Stimulated activated CD8-positive, alpha-beta memory T cell treated with anti-CD3 and anti-CD28 coated beads, Interleukin-4, amount 100 ng/mL, for 1 hour (primary cell): ENCODE results near the gene ZNF428.

Experiments
- DNase-seq, 2 donors: peaks; one replicate each; pipeline ENCODE4 v3.0.0-alpha.2; 2020; ENCODE audit warnings: low read depth in 2 of 2, low spot score in 1 of 2

ZNF428 gene

GRCh38 chr19:43562698-43563241 lies 56.7 kb downstream of the ZNF428 start:
- DNase-seq, result peak; percentile 42 to 65

- no peak for DNase-seq
Measured at GRCh38 chr19:43562226-43562697, 57.2 kb downstream of the ZNF428 start.

- no peak for DNase-seq
Measured at GRCh38 chr19:43561139-43561970, 58.1 kb downstream of the ZNF428 start.

- DNase-seq, result no peak
Measured at GRCh38 chr19:43560687-43561086, 58.7 kb downstream of the ZNF428 start.
